Measurements from ENCODE around the gene STOML1.
"Not testable (repeated sequence)": the region's sequence is repeated elsewhere in the genome, so short reads cannot be mapped to it uniquely, and the experiment has no call there.

Gene STOML1

DNA sequence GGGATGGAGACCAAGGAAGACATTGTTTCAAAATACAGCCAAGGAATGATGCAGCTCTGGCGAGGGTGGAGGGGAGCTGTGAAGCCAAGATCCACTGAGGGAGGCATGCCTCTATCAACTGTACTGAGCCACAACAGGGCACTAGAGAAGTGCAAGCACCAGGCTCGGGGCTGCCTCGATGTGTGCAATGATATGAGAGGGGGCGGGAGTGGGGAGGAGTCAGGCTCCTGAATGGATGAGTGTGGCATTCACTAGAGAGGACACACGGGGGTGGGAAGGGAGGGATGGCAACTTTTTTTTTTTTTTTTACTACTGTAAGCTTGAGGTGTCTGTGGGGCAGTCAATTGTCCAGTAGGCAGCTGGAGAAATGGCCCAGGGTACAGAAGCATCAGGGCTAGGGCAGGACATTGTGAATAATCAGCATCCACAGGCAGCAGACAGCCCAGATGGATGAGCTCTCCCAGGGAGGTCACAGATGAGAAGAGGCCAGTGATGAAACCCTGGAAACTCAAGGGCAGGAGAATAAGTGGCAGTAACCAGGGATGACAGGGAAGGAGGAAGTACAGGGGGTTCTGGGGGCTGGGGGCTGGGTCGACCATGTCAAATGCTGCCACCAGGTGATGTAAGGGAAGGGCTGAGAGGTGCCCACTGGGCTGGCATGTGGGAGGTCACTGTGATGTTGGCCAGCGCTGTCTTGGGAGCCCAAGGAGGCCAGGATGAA is 5.9 kb downstream of the STOML1 start:
- no peak for DNase-seq

- DNase-seq: no peak
Observed at GRCh38 chr15:73985101-73985873, 6.8 kb downstream of the STOML1 start.

DNA sequence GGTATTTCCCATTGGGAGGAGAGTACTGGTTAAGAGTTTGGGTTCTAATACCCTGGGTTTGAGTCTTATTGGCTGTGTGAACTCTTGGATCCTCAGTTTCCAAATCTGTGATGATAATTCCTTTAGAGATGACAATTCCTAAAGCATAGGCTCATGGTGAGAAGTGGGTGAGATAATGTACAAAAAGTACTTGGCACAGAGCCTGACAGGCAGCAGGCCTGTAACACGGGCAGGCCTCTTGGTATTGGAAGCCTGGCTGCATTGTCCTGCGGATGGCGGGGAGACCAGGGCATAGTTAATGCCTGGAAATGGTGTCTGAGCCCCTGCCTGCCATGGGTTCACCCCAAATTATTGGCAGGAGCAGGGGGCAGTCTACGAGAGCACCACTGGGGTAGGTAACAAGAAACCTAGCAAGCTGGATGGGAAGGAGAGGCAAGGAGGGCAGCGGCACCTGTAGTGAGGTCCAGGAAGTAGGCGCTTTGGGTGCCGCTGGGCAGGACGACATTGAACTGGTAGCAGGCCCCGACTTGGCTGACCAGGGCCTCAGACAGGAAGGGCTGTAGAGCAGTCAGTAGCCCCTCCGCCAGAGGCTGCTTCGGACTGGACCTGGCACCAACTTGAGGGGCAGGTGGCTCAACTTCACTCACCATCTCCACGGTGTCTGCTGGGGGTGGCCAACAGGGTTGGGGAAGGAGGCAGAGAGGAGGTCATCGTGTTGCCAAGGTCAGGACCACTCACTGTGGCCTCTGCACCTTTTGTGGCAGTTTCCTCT is 7.7 kb downstream of the STOML1 start:
- DNase-seq: no peak

DNA sequence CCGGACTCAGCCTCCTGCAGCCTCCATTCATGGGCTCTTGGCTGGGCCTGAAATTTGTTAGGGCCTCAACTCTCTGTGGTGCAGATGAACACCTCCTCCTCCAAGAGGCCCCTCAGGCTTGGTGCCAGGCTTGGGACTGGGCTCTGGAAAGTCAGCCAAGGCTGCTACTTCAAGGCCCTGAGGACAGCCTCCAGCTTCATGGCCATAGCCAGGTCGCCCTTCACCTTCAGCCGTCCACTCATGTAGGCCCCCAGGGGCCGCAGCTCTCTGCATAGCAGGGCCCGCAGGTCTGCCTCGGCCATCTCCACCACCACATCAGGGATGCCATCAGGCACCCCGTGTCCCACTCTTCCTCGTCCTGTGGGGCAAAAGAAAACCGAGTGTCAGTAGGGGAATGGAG is 8.3 kb downstream of the STOML1 start:
- DNase-seq: no peak

- DNase-seq: no peak
Observed at GRCh38 chr15:73983211-73983727, 8.8 kb downstream of the STOML1 start.

DNA sequence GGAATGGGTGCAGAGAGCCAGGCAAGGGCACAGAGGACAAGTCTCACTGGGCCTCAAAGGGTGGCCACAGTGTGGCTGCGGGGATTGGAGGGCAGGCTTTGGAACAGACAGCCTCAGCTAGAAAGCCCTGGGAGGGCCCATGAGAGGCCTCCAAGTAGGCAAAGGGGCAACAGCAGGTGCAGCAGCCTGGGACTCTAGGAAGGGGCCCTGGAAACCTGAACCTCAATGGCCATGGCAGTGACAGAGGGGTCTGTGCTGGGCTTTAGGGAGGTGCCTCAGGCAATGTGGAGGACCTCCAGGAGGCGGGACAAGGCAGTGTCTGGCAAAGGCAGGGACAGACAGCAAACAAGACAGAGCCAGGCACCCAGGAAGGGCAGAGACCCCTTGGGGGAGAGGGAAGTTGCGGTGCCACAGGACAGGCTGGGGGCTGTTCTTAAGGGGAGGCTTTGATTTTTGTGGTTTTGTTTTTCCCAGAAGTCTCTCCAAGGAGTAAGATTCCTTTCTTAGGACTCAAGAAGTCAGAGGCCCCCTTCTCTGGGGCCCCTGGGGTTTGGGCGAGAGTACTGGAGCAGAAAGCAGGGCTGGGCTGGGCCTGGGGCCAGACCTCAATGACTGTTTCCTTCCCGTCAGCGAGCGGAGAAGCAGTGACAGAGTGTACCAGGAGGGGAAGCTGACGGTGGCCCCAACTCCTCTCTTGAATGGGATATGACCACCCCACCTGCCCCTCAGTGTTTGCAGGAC is 9.7 kb downstream of the STOML1 start:
- DNase-seq: no peak

GRCh38 chr15:73981761-73982221 is 10.3 kb downstream of the STOML1 start:
- no peak for DNase-seq

DNA sequence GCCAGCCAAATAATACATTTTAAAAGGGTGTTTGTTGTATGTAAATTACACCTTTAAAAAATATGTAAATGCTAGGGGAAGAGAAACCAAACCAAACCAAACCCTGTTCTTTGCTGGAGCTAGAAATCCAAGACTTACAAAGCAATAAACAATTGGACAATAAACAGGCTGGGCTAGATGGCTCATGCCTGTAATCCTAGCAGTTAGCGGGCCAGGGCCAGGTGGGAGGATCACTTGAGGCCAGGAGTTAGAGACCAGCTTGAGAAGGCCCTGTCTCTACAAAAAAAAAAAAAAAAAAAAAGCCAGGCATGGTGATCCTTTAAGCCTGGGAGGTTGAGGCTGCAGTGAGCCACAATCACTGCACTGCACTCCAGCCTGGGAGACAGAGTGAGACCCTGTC is 12.5 kb downstream of the STOML1 start:
- no peak for DNase-seq

GRCh38 chr15:73978896-73979295 is 13.2 kb downstream of the STOML1 start:
- no peak for DNase-seq

GRCh38 chr15:73975440-73976125 is 16.5 kb downstream of the STOML1 start:
- peak; percentile 31 for DNase-seq

- DNase-seq: not testable (repeated sequence)
Observed at GRCh38 chr15:73973683-73974200, 18.4 kb downstream of the STOML1 start.

- DNase-seq: peak; percentile 68
Observed at GRCh38 chr15:73972984-73973682, 19.0 kb downstream of the STOML1 start.

DNA sequence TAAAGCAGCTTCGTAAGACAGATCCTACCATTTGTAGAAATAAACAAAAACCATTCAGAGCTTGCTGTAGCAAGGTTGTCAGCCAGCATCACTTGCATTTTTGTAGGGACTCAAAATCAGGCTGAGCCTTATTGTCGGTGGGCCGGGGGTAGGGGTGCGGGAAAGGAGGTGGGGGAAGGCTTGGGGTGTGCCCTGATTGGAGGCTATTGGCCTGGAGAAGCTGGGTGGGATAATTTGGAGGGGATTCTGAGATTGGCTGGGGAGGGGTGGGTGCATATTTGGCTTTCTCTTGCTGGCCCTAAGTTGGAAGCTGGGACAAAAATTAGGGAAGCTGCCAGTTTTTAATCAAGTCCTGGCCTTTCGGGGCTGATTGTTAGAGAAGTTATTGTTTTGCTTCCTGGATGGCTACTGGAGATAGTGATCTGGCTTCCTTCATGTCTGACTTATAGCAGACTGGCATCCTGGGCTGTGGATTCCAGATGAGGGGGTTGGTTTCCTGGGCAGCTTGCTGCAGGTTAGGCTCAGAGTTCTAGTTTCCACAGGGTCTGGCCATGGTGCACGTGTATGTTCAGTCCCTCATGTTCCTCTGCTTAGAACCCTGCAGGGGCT is 22.8 kb downstream of the STOML1 start:
- no peak for DNase-seq

- no peak for DNase-seq
Observed at GRCh38 chr15:73968461-73968860, 23.6 kb downstream of the STOML1 start.

DNA sequence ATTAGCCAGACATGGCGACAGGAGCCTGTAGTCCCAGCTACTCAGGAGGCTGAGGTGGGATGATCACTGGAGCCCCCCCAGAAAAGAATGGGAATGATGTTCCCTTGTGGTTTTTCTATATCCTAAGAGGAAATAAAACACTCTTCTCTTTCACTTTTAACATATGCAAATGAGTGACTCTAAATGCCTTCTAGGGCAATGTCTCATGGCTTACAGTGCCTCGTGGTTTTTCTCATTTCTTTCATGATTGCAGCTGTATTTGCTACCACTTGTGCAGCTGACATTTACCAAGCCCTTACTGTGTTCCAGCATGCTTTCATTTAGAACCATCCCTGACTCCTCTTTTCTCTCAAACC is 26.4 kb downstream of the STOML1 start:
- DNase-seq: no peak

DNA sequence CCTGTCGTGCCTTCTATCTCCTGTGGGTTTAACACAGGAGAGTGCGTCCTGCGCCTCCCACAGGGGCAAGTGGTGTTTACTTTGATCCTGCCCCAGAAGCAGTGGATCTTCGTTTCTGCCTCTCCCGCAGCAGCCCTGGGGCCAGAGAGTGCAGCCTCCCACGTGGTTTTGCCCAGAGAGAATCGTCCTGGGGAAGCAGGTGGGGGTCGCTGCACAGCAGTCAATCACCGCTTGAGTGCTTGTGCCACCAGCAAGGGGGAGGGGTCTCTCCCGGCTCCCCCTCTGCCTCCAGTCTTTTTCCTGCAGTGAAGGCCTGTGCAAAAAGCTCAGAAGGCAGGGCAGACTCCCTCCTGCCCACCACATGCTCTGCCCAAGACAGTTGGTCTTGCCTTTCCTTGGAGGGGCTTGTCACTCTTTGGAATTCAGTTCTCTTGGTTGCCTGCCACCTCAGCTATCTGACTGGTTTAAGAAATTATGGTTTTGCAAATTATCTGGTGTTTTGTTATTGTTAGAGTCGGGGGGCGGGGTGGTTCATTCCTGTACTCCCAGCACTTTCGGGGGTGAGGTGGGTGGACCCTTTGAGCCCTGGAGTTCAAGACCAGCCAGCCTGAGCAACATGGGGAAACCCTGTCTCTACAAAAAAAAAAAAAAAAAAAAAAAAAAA is 26.9 kb downstream of the STOML1 start:
- no peak for DNase-seq

GRCh38 chr15:73964736-73965093 is 27.4 kb downstream of the STOML1 start:
- DNase-seq: peak; percentile 77

DNA sequence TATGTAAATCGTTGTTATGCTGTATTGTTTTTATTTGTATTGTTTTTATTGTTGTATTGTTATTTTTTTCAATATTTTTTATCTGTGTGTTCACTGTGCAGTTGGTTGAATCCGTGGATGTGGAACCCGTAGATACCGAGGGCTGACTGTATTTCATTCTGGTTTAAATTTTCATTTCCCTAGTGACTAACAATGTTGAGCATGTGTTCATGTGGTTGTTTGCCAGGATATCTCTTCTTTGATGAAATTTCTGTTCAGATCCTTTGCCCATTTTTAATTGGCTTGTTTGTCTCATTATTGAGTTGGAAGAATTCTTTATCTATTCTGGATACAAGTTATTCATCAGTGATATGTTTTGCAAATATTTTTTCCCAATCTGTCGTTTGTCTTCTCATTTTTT is 29.7 kb downstream of the STOML1 start:
- no peak for DNase-seq

GRCh38 chr15:73960472-73961070 is 31.5 kb downstream of the STOML1 start:
- DNase-seq: not testable (repeated sequence)

GRCh38 chr15:73959801-73960200 is 32.3 kb downstream of the STOML1 start:
- DNase-seq: no peak

All from activated effector memory CD4-positive, alpha-beta T cell treated with Interleukin-2 at 50 U/mL for 16 hours (primary cell).